ENCODE results near the gene ATP10A. TPM values are rescaled to one million over a fixed set of nuclear protein-coding genes. Genes with fewer than 3 reads are reported as not detected.

Gene ATP10A
- polyA plus RNA-seq, 3 donors, result 0.71 to 3.9 (median 0.92) TPM

DNA sequence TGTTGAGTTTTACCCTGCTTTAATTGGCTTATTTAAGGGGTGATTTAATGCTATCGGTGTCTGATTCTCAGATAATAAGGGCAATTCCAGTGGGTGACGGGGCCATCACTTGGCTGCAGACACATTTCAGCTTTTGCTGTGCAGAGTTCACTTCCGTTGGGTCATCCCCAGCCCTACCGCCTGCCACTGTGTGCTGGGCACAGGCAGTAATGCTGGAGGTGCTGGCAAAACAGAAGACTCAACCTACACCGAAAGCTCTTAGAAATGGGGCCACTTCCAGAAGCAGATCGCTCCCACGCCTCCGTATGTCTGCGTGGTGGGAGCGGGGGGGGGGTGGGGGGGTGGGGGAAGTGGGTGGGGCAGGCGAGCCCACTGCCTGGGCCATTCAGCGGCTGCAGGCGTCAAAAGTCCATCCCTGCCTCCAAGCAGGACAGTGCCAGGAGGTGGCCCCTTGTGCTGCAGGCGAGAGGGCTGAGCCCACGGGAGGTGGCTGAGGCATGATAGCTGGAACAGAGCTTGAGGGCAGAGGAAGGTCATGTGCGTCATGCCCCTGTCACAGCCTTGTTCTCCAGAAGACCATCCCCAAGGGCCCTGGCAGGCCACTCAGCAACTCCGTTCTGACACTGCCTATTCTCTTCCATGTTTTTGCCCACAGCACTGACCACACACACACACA, 128.3 kb downstream of the ATP10A start:
- Histone ChIP-seq H3K36me3 (replicated peaks in 1 of 2; ENCODE audit: control insufficient read depth in 1 of 2, insufficient read depth in 2 of 2, low read length in 2 of 2) (peaks cover 0 to 9% of the 10 kb centered on the region in 2 donors), H2AFZ (ENCODE audit: insufficient read depth, low read depth, low read length, poor library complexity, severe bottlenecking) (no peak overlapping the region), H3K9me3 (replicated peaks in 1 of 2; ENCODE audit: control insufficient read depth in 1 of 2, insufficient read depth in 1 of 2, low read length in 2 of 2) (no peaks in the 10 kb centered on the region), H3K9ac (ENCODE audit: insufficient read depth, low read length, poor library complexity, severe bottlenecking) (no peak overlapping the region), H3K27ac (ENCODE audit: low read depth in 1 of 2, low read length in 2 of 2) (no peak overlapping the region), H3K79me2 (ENCODE audit: insufficient read depth, low read length) (no peaks in the 10 kb centered on the region), H3K4me3 (replicated peaks in 1 of 3; ENCODE audit: low read depth in 2 of 3, low read length in 3 of 3) (no peak overlapping the region), H3K4me1 (ENCODE audit: control insufficient read depth in 1 of 2, insufficient read depth in 2 of 2, low read length in 2 of 2) (peaks cover 10 to 13% of the 10 kb centered on the region in 2 donors), H3K4me2 (replicated peaks; ENCODE audit: extremely low read depth, low read length, poor library complexity, severe bottlenecking) (no peak overlapping the region), H4K20me1 (ENCODE audit: insufficient read depth, low read length) (no peaks in the 10 kb centered on the region), H3K27me3 (ENCODE audit: control insufficient read depth in 2 of 2, insufficient read depth in 2 of 2, low read length in 2 of 2) (no peaks in the 10 kb centered on the region)
- TF ChIP-seq, protein P1, sequence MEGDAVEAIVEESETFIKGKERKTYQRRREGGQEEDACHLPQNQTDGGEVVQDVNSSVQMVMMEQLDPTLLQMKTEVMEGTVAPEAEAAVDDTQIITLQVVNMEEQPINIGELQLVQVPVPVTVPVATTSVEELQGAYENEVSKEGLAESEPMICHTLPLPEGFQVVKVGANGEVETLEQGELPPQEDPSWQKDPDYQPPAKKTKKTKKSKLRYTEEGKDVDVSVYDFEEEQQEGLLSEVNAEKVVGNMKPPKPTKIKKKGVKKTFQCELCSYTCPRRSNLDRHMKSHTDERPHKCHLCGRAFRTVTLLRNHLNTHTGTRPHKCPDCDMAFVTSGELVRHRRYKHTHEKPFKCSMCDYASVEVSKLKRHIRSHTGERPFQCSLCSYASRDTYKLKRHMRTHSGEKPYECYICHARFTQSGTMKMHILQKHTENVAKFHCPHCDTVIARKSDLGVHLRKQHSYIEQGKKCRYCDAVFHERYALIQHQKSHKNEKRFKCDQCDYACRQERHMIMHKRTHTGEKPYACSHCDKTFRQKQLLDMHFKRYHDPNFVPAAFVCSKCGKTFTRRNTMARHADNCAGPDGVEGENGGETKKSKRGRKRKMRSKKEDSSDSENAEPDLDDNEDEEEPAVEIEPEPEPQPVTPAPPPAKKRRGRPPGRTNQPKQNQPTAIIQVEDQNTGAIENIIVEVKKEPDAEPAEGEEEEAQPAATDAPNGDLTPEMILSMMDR (IDR thresholded peaks at IDR 0.05), result no peak
- H3K4me1 Mint-ChIP-seq, result peaks cover 17% of the 10 kb centered on the region
- no peak overlapping the region for H3K4me3 Mint-ChIP-seq
- H3K36me3 Mint-ChIP-seq, result peaks cover 2 to 7% of the 10 kb centered on the region in 2 donors
- WGBS (ENCODE audit: insufficient coverage), result 98% methylated on average over 10 of the region's 17 CpGs
- no peaks in the 10 kb centered on the region for H3K9me3 Mint-ChIP-seq
- H3K27me3 Mint-ChIP-seq (ENCODE audit: low read depth in 3 of 3), result peaks cover 0 to 5% (median 1%) of the 10 kb centered on the region in 3 donors
- intact Hi-C loops (cut with micrococcal nuclease), result no loop called here
- DNase-seq, result no peak
- no peak overlapping the region for H3K27ac Mint-ChIP-seq

- TF ChIP-seq, protein P1 (IDR thresholded peaks at IDR 0.05), result no peak
- H3K9me3 Mint-ChIP-seq, result no peaks in the 10 kb centered on the region
- Histone ChIP-seq H3K36me3 (replicated peaks in 1 of 2; ENCODE audit: control insufficient read depth in 1 of 2, insufficient read depth in 2 of 2, low read length in 2 of 2) (peaks cover 0 to 9% of the 10 kb centered on the region in 2 donors), H3K4me1 (ENCODE audit: control insufficient read depth in 1 of 2, insufficient read depth in 2 of 2, low read length in 2 of 2) (peaks cover 10 to 13% of the 10 kb centered on the region in 2 donors), H3K9me3 (replicated peaks in 1 of 2; ENCODE audit: control insufficient read depth in 1 of 2, insufficient read depth in 1 of 2, low read length in 2 of 2) (no peaks in the 10 kb centered on the region), H3K9ac (ENCODE audit: insufficient read depth, low read length, poor library complexity, severe bottlenecking) (no peak overlapping the region), H3K27me3 (ENCODE audit: control insufficient read depth in 2 of 2, insufficient read depth in 2 of 2, low read length in 2 of 2) (no peaks in the 10 kb centered on the region), H3K27ac (ENCODE audit: low read depth in 1 of 2, low read length in 2 of 2) (no peak overlapping the region), H3K4me2 (replicated peaks; ENCODE audit: extremely low read depth, low read length, poor library complexity, severe bottlenecking) (no peak overlapping the region), H3K4me3 (replicated peaks in 1 of 3; ENCODE audit: low read depth in 2 of 3, low read length in 3 of 3) (no peak overlapping the region), H4K20me1 (ENCODE audit: insufficient read depth, low read length) (no peaks in the 10 kb centered on the region), H2AFZ (ENCODE audit: insufficient read depth, low read depth, low read length, poor library complexity, severe bottlenecking) (no peak overlapping the region), H3K79me2 (ENCODE audit: insufficient read depth, low read length) (no peaks in the 10 kb centered on the region)
- H3K27me3 Mint-ChIP-seq (ENCODE audit: low read depth in 3 of 3), result peaks cover 0 to 3% (median 0%) of the 10 kb centered on the region in 3 donors
- H3K36me3 Mint-ChIP-seq, result peaks cover 2 to 7% of the 10 kb centered on the region in 2 donors
- no peak for DNase-seq
- WGBS (ENCODE audit: insufficient coverage), result 81% methylated on average over 19 of the region's 22 CpGs
- H3K4me1 Mint-ChIP-seq, result peaks cover 12% of the 10 kb centered on the region
- intact Hi-C loops (cut with micrococcal nuclease), result no loop called here
- no peak overlapping the region for H3K4me3 Mint-ChIP-seq
- peak overlapping the region in 1 of 7 donors; percentile 19 for H3K27ac Mint-ChIP-seq
Measured at GRCh38 chr15:25733856-25734679, 129.1 kb downstream of the ATP10A start.

Measured in CD14-positive monocyte (primary cell).